ENCODE results near the gene SCAI.
A peak's percentile ranks its signal among the peaks of the same experiment; 100 is the strongest.
"Not testable (repeated sequence)": the region's sequence is repeated elsewhere in the genome, so short reads cannot be mapped to it uniquely, and the experiment has no call there.

SCAI gene

GRCh38 chr9:125008599-125008998, 134.7 kb downstream of the SCAI start:
- DNase-seq = no peak

- no peak for DNase-seq
These were observed 140.0 kb downstream of the SCAI start for GRCh38 chr9:125003332-125003731.

- no peak for DNase-seq
These were observed 159.6 kb downstream of the SCAI start for GRCh38 chr9:124983698-124984097.

GRCh38 chr9:124980431-124980830, 162.9 kb downstream of the SCAI start:
- no peak for DNase-seq

GRCh38 chr9:124975131-124975530, 168.2 kb downstream of the SCAI start:
- DNase-seq = no peak

- no peak for DNase-seq
These were observed 169.5 kb downstream of the SCAI start for GRCh38 chr9:124973807-124974206.

- DNase-seq = no peak
These were observed 171.0 kb downstream of the SCAI start for GRCh38 chr9:124972241-124972770.

GRCh38 chr9:124969401-124969800, 173.9 kb downstream of the SCAI start:
- no peak for DNase-seq

GRCh38 chr9:124968238-124968637, 175.1 kb downstream of the SCAI start:
- DNase-seq = no peak

GRCh38 chr9:124965775-124966568, 177.4 kb downstream of the SCAI start:
- DNase-seq = peak; percentile 56

GRCh38 chr9:124964604-124965003, 178.7 kb downstream of the SCAI start:
- DNase-seq = no peak

GRCh38 chr9:124964056-124964455, 179.3 kb downstream of the SCAI start:
- no peak for DNase-seq

GRCh38 chr9:124960409-124960752, 182.9 kb downstream of the SCAI start:
- DNase-seq = no peak

GRCh38 chr9:124959671-124960408, 183.5 kb downstream of the SCAI start:
- not testable (repeated sequence) for DNase-seq

GRCh38 chr9:124954255-124954654, 189.1 kb downstream of the SCAI start:
- no peak for DNase-seq

GRCh38 chr9:124950050-124950718, 193.1 kb downstream of the SCAI start:
- no peak for DNase-seq

GRCh38 chr9:124949387-124949786, 193.9 kb downstream of the SCAI start:
- no peak for DNase-seq

GRCh38 chr9:124947727-124948391, 195.5 kb downstream of the SCAI start:
- no peak for DNase-seq

- DNase-seq = no peak
These were observed 197.2 kb downstream of the SCAI start for GRCh38 chr9:124946167-124946566.

GRCh38 chr9:124941679-124942561, 201.4 kb downstream of the SCAI start:
- peak; percentile 64 for DNase-seq

GRCh38 chr9:124940894-124941678, 202.2 kb downstream of the SCAI start, which contains the start of gene GOLGA1:
TSS of gene GOLGA1 (minus strand) at chr9:124941083. CDS start at chr9:124938711, 2,372 bp downstream.
- peak; percentile 91 for DNase-seq

All from CD4-positive, alpha-beta T cell treated with Interleukin-4 for 4 hours (primary cell).